ENCODE measurements around the gene TLK1.

TLK1 gene

GRCh38 chr2:171042253-171042969, 118.3 kb downstream of the TLK1 start:
- no peak for TF ChIP-seq CTCF (IDR thresholded peaks at IDR 0.05; ENCODE audit: borderline replicate concordance, insufficient read depth, low read depth, low read length)
- H3K4me3 ChIP-seq (ENCODE audit: low read depth, low read length): no peak overlapping the region

GRCh38 chr2:171036532-171036931, 124.2 kb downstream of the TLK1 start:
- H3K4me3 ChIP-seq (ENCODE audit: low read depth, low read length): no peak overlapping the region
- no peak for TF ChIP-seq CTCF (IDR thresholded peaks at IDR 0.05; ENCODE audit: borderline replicate concordance, insufficient read depth, low read depth, low read length)

GRCh38 chr2:171034315-171034714, 126.4 kb downstream of the TLK1 start:
- TF ChIP-seq CTCF (IDR thresholded peaks at IDR 0.05; ENCODE audit: borderline replicate concordance, insufficient read depth, low read depth, low read length): no peak
- no peak overlapping the region for H3K4me3 ChIP-seq (ENCODE audit: low read depth, low read length)

- no peak overlapping the region for H3K4me3 ChIP-seq (ENCODE audit: low read depth, low read length)
- no peak for TF ChIP-seq CTCF (IDR thresholded peaks at IDR 0.05; ENCODE audit: borderline replicate concordance, insufficient read depth, low read depth, low read length)
Measured at GRCh38 chr2:171025214-171025613, 135.5 kb downstream of the TLK1 start.

GRCh38 chr2:171018522-171018921, 142.2 kb downstream of the TLK1 start:
- no peak for TF ChIP-seq CTCF (IDR thresholded peaks at IDR 0.05; ENCODE audit: borderline replicate concordance, insufficient read depth, low read depth, low read length)
- no peak overlapping the region for H3K4me3 ChIP-seq (ENCODE audit: low read depth, low read length)

- no peak overlapping the region for H3K4me3 ChIP-seq (ENCODE audit: low read depth, low read length)
- TF ChIP-seq CTCF (IDR thresholded peaks at IDR 0.05; ENCODE audit: borderline replicate concordance, insufficient read depth, low read depth, low read length): no peak
Measured at GRCh38 chr2:171016125-171016524, 144.6 kb downstream of the TLK1 start.

GRCh38 chr2:171013851-171014250, 146.8 kb downstream of the TLK1 start:
- no peak overlapping the region for H3K4me3 ChIP-seq (ENCODE audit: low read depth, low read length)

More at GRCh38 chr2:171013851-171014250, 146.8 kb downstream of the TLK1 start:
- no peak for TF ChIP-seq CTCF (IDR thresholded peaks at IDR 0.05; ENCODE audit: borderline replicate concordance, insufficient read depth, low read depth, low read length)
